Progenitor cell of endocrine pancreas (in vitro differentiated cells): ENCODE results near the gene SHCBP1. TPM values are rescaled to one million over a fixed set of nuclear protein-coding genes. Genes with fewer than 3 reads are reported as not detected.
"Not testable (repeated sequence)": the region's sequence is repeated elsewhere in the genome, so short reads cannot be mapped to it uniquely, and the experiment has no call there.

ENCODE experiments used
- DNase-seq: peaks from one replicate; pipeline ENCODE4 v3.0.0; 2021; ENCODE audit warnings: low spot score; ENCODE audit not compliant: unreplicated experiment
- H3K27ac Mint-ChIP-seq: 2 replicates; pipeline ENCODE4 v1.8.0; 2021; ENCODE audit warnings: mild to moderate bottlenecking, moderate library complexity, mixed read lengths
- H3K27me3 Mint-ChIP-seq: 2 replicates; pipeline ENCODE4 v1.8.0; 2021; ENCODE audit warnings: mixed read lengths
- H3K36me3 Mint-ChIP-seq: 2 replicates; pipeline ENCODE4 v1.8.0; 2022; ENCODE audit warnings: mixed read lengths; ENCODE audit not compliant: insufficient read depth
- H3K4me1 Mint-ChIP-seq: 2 replicates; pipeline ENCODE4 v1.8.0; 2021; ENCODE audit warnings: low read depth, mixed read lengths
- H3K4me3 Mint-ChIP-seq: 2 replicates; pipeline ENCODE4 v1.8.0; 2021; ENCODE audit warnings: low read depth, mild to moderate bottlenecking, moderate library complexity, mixed read lengths
- H3K9me3 Mint-ChIP-seq: 2 replicates; pipeline ENCODE4 v1.8.0; 2021; ENCODE audit warnings: low read depth, mixed read lengths
- CTCF ChIP-seq: fragments of 200-600 bp; sonication (generic); IDR thresholded peaks from one replicate; pipeline ENCODE4 v1.5.0; 2021; ENCODE audit warnings: antibody characterized with exemption, mild to moderate bottlenecking; ENCODE audit not compliant: unreplicated experiment
- total RNA-seq: library from RNA; stranded (reverse); gene quantifications from 2 replicates; pipeline ENCODE4 v1.2.1, GENCODE V29; 2021

Gene SHCBP1
- total RNA-seq, 1 donor from 2014 or later = 8.3 TPM

- Mint-ChIP-seq H3K27ac (no peak overlapping the region), H3K9me3 (no peaks in the 10 kb centered on the region), H3K27me3 (peaks cover 17% of the 10 kb centered on the region), H3K4me1 (peaks cover 6% of the 10 kb centered on the region), H3K4me3 (peak overlapping the region; percentile 65), H3K36me3 (no peaks in the 10 kb centered on the region)
- no peak for TF ChIP-seq CTCF
- DNase-seq = peak; percentile 15
These were observed 11.9 kb upstream of the SHCBP1 start for GRCh38 chr16:46632778-46633733.

GRCh38 chr16:46629331-46630219 is 8.4 kb upstream of the SHCBP1 start:
- Mint-ChIP-seq H3K36me3 (no peaks in the 10 kb centered on the region), H3K4me3 (no peak overlapping the region), H3K4me1 (peaks cover 6% of the 10 kb centered on the region), H3K27ac (no peak overlapping the region), H3K27me3 (peaks cover 9% of the 10 kb centered on the region), H3K9me3 (no peaks in the 10 kb centered on the region)
- TF ChIP-seq CTCF = peak; percentile 39
- DNase-seq = no peak

- no peaks in the 10 kb centered on the region for H3K36me3 Mint-ChIP-seq
- no peak for TF ChIP-seq CTCF
- peaks cover 6% of the 10 kb centered on the region for H3K4me1 Mint-ChIP-seq
- no peak overlapping the region for H3K4me3 Mint-ChIP-seq
- H3K9me3 Mint-ChIP-seq = no peaks in the 10 kb centered on the region
- H3K27ac Mint-ChIP-seq = no peak overlapping the region
- no peak for DNase-seq
- H3K27me3 Mint-ChIP-seq = peaks cover 9% of the 10 kb centered on the region
These were observed 6.6 kb upstream of the SHCBP1 start for GRCh38 chr16:46627746-46628145.

- H3K36me3 Mint-ChIP-seq, H3K4me1 Mint-ChIP-seq, H3K27ac Mint-ChIP-seq, H3K4me3 Mint-ChIP-seq, H3K27me3 Mint-ChIP-seq, DNase-seq, H3K9me3 Mint-ChIP-seq: not testable (repeated sequence)
These were observed 5.5 kb upstream of the SHCBP1 start for GRCh38 chr16:46626681-46627080.

- not testable (repeated sequence) for H3K36me3 Mint-ChIP-seq, DNase-seq, H3K27me3 Mint-ChIP-seq, H3K9me3 Mint-ChIP-seq, H3K4me3 Mint-ChIP-seq, H3K27ac Mint-ChIP-seq, H3K4me1 Mint-ChIP-seq
These were observed 3.7 kb upstream of the SHCBP1 start for GRCh38 chr16:46624862-46625261.

GRCh38 chr16:46623707-46624106 is 2.5 kb upstream of the SHCBP1 start:
- H3K4me1 Mint-ChIP-seq, H3K27ac Mint-ChIP-seq, H3K9me3 Mint-ChIP-seq, H3K36me3 Mint-ChIP-seq, H3K4me3 Mint-ChIP-seq, DNase-seq, H3K27me3 Mint-ChIP-seq: not testable (repeated sequence)

- DNase-seq, H3K4me3 Mint-ChIP-seq, H3K36me3 Mint-ChIP-seq, H3K9me3 Mint-ChIP-seq, H3K4me1 Mint-ChIP-seq, H3K27ac Mint-ChIP-seq, H3K27me3 Mint-ChIP-seq: not testable (repeated sequence)
These were observed 2.1 kb upstream of the SHCBP1 start for GRCh38 chr16:46623246-46623645.
